Neural progenitor cell (in vitro differentiated cells): ENCODE measurements around the gene PUM1.

Source experiments
- EZH2 ChIP-seq: fragments of 200-600 bp; sonication (generic); IDR thresholded peaks from 2 replicates; pipeline ENCODE4 v1.6.1; 2017; ENCODE audit warnings: antibody characterized with exemption, mild to moderate bottlenecking, moderate library complexity
- EZH2phosphoT487 ChIP-seq: fragments of 200-600 bp; sonication (generic); IDR thresholded peaks from 2 replicates; pipeline ENCODE4 v1.6.1; 2017; ENCODE audit warnings: antibody characterized with exemption
- TF ChIP-seq, protein P1 (sequence below): fragments of 200-600 bp; sonication (generic); IDR thresholded peaks from 2 replicates; pipeline ENCODE4 v1.5.1; 2017; ENCODE audit warnings: antibody characterized with exemption, mild to moderate bottlenecking

DNA sequence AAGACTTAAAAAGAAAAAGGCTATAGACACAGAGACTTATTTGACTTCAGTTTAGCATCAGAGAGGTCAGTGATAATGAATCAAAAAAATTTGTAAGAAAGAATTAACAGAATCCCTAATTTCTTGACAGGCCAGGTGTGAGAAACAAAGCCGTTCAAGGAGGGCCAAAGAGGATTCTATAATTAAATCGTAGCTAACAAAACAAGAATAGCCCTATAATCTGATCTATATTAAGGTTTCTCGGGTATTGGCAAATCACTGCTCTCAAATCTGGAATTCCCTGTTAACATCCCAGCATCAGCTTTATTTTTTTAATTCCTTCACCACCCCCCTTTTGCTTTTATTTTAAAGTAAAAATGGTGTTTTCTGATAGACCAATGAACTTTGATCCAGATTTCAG is 60.3 kb downstream of the PUM1 start:
- TF ChIP-seq, protein P1, sequence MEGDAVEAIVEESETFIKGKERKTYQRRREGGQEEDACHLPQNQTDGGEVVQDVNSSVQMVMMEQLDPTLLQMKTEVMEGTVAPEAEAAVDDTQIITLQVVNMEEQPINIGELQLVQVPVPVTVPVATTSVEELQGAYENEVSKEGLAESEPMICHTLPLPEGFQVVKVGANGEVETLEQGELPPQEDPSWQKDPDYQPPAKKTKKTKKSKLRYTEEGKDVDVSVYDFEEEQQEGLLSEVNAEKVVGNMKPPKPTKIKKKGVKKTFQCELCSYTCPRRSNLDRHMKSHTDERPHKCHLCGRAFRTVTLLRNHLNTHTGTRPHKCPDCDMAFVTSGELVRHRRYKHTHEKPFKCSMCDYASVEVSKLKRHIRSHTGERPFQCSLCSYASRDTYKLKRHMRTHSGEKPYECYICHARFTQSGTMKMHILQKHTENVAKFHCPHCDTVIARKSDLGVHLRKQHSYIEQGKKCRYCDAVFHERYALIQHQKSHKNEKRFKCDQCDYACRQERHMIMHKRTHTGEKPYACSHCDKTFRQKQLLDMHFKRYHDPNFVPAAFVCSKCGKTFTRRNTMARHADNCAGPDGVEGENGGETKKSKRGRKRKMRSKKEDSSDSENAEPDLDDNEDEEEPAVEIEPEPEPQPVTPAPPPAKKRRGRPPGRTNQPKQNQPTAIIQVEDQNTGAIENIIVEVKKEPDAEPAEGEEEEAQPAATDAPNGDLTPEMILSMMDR: no peak
- TF ChIP-seq EZH2phosphoT487 (no peak), EZH2 (no peak)
